ENCODE results near the gene DCST2. TPM values are rescaled to one million over a fixed set of nuclear protein-coding genes. Genes with fewer than 3 reads are reported as not detected.

Gene DCST2
- total and polyA plus RNA-seq, 9 of the 15 experiments (the other 6 are each of a cell fraction or from before 2014, with no cell fraction given) = 0.09 to 0.49 (median 0.11) TPM; not detected in 3

GRCh38 chr1:154974102-154974807 is 59.3 kb downstream of the DCST2 start, which contains the start of gene CKS1B (continued):
- TF ChIP-seq HOXB6 (CRISPR knock-in tag; IDR thresholded peaks at IDR 0.05; ENCODE audit: borderline replicate concordance) = no peak
- peak; percentile 83 for TF ChIP-seq C11orf30 (IDR thresholded peaks at IDR 0.05; ENCODE audit: low read depth)
- peak; percentile 76 for TF ChIP-seq ZNF592 (IDR thresholded peaks at IDR 0.05)
- 0 out of 2 replicates have a peak, but pooled peaks have one; percentile 46 for TF ChIP-seq SMAD4 (CRISPR knock-in tag; conservative IDR thresholded peaks at IDR 0.05)
- TF ChIP-seq RBM22 (IDR thresholded peaks at IDR 0.05; ENCODE audit: low read depth, low read length, poor library complexity, severe bottlenecking) = no peak
- no peak for TF ChIP-seq ZEB2 (IDR thresholded peaks at IDR 0.05)
- TF ChIP-seq KDM1A (IDR thresholded peaks at IDR 0.05) = no peak
- peak; percentile 97 for TF ChIP-seq POLR2A (conservative IDR thresholded peaks at IDR 0.05)
- TF ChIP-seq ZSCAN29 (IDR thresholded peaks at IDR 0.05) = no peak; the same call in 1 of the 2 replicates
- no peak for TF ChIP-seq SRSF9 (IDR thresholded peaks at IDR 0.05; ENCODE audit: borderline replicate concordance, low read depth, low read length)
- TF ChIP-seq CSDE1 (IDR thresholded peaks at IDR 0.05) = no peak
- peak; percentile 79; the same call in 1 of the 2 replicates for TF ChIP-seq CC2D1A (IDR thresholded peaks at IDR 0.05)
- peak; percentile 99 for TF ChIP-seq SAP30 (IDR thresholded peaks at IDR 0.05; ENCODE audit: borderline replicate concordance, insufficient read depth, low read depth, low read length, poor library complexity, severe bottlenecking)
- no peak for TF ChIP-seq CHD4 (IDR thresholded peaks at IDR 0.05; ENCODE audit: insufficient read depth, insufficient replicate concordance, low read depth, low read length, poor library complexity, severe bottlenecking)
- TF ChIP-seq, protein P1, sequence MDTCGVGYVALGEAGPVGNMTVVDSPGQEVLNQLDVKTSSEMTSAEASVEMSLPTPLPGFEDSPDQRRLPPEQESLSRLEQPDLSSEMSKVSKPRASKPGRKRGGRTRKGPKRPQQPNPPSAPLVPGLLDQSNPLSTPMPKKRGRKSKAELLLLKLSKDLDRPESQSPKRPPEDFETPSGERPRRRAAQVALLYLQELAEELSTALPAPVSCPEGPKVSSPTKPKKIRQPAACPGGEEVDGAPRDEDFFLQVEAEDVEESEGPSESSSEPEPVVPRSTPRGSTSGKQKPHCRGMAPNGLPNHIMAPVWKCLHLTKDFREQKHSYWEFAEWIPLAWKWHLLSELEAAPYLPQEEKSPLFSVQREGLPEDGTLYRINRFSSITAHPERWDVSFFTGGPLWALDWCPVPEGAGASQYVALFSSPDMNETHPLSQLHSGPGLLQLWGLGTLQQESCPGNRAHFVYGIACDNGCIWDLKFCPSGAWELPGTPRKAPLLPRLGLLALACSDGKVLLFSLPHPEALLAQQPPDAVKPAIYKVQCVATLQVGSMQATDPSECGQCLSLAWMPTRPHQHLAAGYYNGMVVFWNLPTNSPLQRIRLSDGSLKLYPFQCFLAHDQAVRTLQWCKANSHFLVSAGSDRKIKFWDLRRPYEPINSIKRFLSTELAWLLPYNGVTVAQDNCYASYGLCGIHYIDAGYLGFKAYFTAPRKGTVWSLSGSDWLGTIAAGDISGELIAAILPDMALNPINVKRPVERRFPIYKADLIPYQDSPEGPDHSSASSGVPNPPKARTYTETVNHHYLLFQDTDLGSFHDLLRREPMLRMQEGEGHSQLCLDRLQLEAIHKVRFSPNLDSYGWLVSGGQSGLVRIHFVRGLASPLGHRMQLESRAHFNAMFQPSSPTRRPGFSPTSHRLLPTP (IDR thresholded peaks at IDR 0.05; ENCODE audit: borderline replicate concordance, extremely low read depth, insufficient read length) = no peak
- no peak for TF ChIP-seq CTCFL (IDR thresholded peaks at IDR 0.05; ENCODE audit: borderline replicate concordance, insufficient read depth, low read depth, low read length, poor library complexity, severe bottlenecking)
- TF ChIP-seq CBX3 (IDR thresholded peaks at IDR 0.05; ENCODE audit: borderline replicate concordance in 1 of 2, low read length in 2 of 2) = no peak; a peak in 2 of 3 replicates
- TF ChIP-seq MCM7 (IDR thresholded peaks at IDR 0.05) = no peak

All from K562 (cell line).